IMR-90 (cell line): ENCODE data around the gene MACROD1.

ENCODE experiments used
- NFE2L2 ChIP-seq: fragments of 150-350 bp; IDR thresholded peaks from 2 replicates; pipeline ENCODE4 v1.6.1; 2016; ENCODE audit warnings: low read depth, mild to moderate bottlenecking, low read length
- POLR2A ChIP-seq: IDR thresholded peaks from 2 replicates; pipeline ENCODE4 v1.6.1; 2012; ENCODE audit warnings: mild to moderate bottlenecking, low read depth, low read length
- TF ChIP-seq, protein P1 (sequence below): conservative IDR thresholded peaks from 2 replicates; pipeline ENCODE4 v1.5.1; 2012; ENCODE audit warnings: mild to moderate bottlenecking, low read depth, low read length, improper control_type of control experiment

DNA sequence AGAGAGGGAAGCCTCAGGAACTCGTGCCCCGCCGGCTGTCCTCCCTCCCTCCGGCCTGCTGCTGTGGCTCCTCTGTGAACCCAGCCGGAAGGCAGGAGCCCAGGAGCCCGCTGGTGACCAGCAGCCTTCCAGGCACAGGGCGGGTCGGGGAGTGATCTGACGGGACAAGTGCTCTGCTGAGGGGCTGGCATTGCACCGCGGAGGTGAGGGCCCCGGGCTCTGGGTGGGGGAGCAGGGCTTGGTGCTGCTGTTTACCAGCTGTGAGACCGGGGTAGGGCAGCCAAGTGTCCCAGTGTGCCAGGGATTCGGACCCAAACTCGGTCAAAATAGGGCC, 76.9 kb downstream of the MACROD1 start:
- TF ChIP-seq, protein P1, sequence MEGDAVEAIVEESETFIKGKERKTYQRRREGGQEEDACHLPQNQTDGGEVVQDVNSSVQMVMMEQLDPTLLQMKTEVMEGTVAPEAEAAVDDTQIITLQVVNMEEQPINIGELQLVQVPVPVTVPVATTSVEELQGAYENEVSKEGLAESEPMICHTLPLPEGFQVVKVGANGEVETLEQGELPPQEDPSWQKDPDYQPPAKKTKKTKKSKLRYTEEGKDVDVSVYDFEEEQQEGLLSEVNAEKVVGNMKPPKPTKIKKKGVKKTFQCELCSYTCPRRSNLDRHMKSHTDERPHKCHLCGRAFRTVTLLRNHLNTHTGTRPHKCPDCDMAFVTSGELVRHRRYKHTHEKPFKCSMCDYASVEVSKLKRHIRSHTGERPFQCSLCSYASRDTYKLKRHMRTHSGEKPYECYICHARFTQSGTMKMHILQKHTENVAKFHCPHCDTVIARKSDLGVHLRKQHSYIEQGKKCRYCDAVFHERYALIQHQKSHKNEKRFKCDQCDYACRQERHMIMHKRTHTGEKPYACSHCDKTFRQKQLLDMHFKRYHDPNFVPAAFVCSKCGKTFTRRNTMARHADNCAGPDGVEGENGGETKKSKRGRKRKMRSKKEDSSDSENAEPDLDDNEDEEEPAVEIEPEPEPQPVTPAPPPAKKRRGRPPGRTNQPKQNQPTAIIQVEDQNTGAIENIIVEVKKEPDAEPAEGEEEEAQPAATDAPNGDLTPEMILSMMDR: no peak
- TF ChIP-seq POLR2A (no peak), NFE2L2 (no peak)
